Loucy (cell line): ENCODE data around the gene SBF2.

Source experiments
- CTCF ChIP-seq: fragments of 200-600 bp; sonication (generic); conservative IDR thresholded peaks from 2 replicates; pipeline ENCODE4 v1.5.1; 2014; ENCODE audit warnings: mild to moderate bottlenecking, antibody characterized with exemption, low read length
- EZH2phosphoT487 ChIP-seq: fragments of 200-600 bp; IDR thresholded peaks from 2 replicates; pipeline ENCODE4 v1.6.1; 2018; ENCODE audit warnings: antibody characterized with exemption, mild to moderate bottlenecking, moderate library complexity, borderline replicate concordance

GRCh38 chr11:9905501-9905951 is 388.5 kb downstream of the SBF2 start:
- no peak for TF ChIP-seq CTCF
- TF ChIP-seq EZH2phosphoT487: no peak
